Measurements from ENCODE around the gene GPAT3.

Gene GPAT3

DNA sequence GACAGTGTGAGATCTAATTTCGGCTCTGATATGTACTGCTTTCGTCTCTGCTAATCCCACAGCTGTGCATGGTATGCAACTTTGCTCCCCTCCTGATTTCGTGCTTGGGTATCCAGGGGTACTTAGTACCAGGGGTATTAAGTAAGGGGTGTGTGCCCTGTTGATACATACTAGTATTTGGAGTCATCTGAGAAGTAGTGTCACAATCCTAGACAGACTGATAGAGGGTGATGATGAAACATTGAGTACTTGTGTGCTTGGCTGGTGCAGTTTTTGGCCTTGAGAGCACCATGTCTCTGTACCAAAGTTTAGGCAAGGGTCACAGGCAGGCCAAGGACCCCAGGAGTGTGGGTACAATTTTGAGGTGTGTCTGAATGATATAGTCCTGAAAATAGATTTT is 10.9 kb downstream of the GPAT3 start:
- H3K9me3 ChIP-seq (ENCODE audit: control insufficient read depth, insufficient read depth, low read length), result no peaks in the 10 kb centered on the region
- no peak overlapping the region for H3K4me2 ChIP-seq (ENCODE audit: low read length)
- H3K9me2 ChIP-seq (replicated peaks; ENCODE audit: control insufficient read depth, low read length), result no peaks in the 10 kb centered on the region
- no peaks in the 10 kb centered on the region for H3K36me3 ChIP-seq (ENCODE audit: control insufficient read depth, low read length)
- no peaks in the 10 kb centered on the region for H4K20me1 ChIP-seq (ENCODE audit: control insufficient read depth, insufficient read depth, low read depth, low read length)
- no peaks in the 10 kb centered on the region for H3F3A ChIP-seq (ENCODE audit: control insufficient read depth, insufficient read depth)
- H3K27ac ChIP-seq (ENCODE audit: low read depth, low read length), result no peak overlapping the region
- no peaks in the 10 kb centered on the region for H3K4me1 ChIP-seq (ENCODE audit: control insufficient read depth, low read length)
- peaks cover 6% of the 10 kb centered on the region; the same call in 1 of the 2 replicates for H3K27me3 ChIP-seq (ENCODE audit: control insufficient read depth, low read length)
- TF ChIP-seq, protein P1, sequence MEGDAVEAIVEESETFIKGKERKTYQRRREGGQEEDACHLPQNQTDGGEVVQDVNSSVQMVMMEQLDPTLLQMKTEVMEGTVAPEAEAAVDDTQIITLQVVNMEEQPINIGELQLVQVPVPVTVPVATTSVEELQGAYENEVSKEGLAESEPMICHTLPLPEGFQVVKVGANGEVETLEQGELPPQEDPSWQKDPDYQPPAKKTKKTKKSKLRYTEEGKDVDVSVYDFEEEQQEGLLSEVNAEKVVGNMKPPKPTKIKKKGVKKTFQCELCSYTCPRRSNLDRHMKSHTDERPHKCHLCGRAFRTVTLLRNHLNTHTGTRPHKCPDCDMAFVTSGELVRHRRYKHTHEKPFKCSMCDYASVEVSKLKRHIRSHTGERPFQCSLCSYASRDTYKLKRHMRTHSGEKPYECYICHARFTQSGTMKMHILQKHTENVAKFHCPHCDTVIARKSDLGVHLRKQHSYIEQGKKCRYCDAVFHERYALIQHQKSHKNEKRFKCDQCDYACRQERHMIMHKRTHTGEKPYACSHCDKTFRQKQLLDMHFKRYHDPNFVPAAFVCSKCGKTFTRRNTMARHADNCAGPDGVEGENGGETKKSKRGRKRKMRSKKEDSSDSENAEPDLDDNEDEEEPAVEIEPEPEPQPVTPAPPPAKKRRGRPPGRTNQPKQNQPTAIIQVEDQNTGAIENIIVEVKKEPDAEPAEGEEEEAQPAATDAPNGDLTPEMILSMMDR (IDR thresholded peaks at IDR 0.05; ENCODE audit: low read depth, low read length, poor library complexity, severe bottlenecking), result no peak
- no peak for TF ChIP-seq EZH2phosphoT487 (IDR thresholded peaks at IDR 0.05; ENCODE audit: borderline replicate concordance, low read length)
- no peaks in the 10 kb centered on the region for H3K79me2 ChIP-seq (ENCODE audit: control insufficient read depth, low read length)
- H3K4me3 ChIP-seq (ENCODE audit: low read length), result no peak overlapping the region

DNA sequence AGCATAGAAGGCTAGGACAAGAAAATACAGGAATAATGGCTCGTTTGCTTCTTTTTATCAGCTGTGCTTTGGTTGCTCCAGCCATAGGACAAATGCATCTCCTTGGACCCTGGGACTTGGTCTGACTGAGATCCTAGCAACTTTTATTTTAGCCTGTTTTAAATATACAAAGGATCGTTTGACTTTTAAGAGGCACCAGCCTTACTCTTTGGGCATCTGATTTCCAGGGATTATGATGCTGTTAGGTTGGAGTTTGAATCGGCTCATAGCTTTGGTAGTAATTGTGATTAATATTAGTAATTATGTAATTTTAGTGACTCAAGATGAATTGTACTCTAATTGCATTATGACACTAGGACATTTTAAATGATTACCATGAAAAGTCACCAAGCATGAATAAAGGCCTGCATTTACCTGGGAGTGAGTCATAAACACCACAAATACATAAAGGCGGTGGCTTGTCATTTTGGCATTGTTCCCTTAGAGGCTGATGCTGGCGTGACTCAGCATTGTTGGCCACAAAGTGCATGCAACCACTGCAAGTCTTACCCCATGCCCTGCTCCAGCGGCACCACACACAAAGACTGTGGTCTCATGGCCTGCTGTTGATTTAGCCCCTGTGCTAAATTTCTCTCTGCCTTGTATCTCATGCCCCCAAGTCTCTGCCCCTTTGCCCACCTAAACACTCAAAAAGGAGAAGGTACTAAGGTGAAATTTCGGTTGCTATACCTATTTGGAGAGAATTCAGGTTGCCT is 12.4 kb downstream of the GPAT3 start:
- peaks cover 6% of the 10 kb centered on the region; the same call in 1 of the 2 replicates for H3K27me3 ChIP-seq (ENCODE audit: control insufficient read depth, low read length)
- no peaks in the 10 kb centered on the region for H3K79me2 ChIP-seq (ENCODE audit: control insufficient read depth, low read length)
- H3K4me3 ChIP-seq (ENCODE audit: low read length), result no peak overlapping the region
- no peaks in the 10 kb centered on the region for H3K4me1 ChIP-seq (ENCODE audit: control insufficient read depth, low read length)
- H3K9me3 ChIP-seq (ENCODE audit: control insufficient read depth, insufficient read depth, low read length), result no peaks in the 10 kb centered on the region
- no peak overlapping the region for H3K4me2 ChIP-seq (ENCODE audit: low read length)
- H4K20me1 ChIP-seq (ENCODE audit: control insufficient read depth, insufficient read depth, low read depth, low read length), result no peaks in the 10 kb centered on the region
- H3F3A ChIP-seq (ENCODE audit: control insufficient read depth, insufficient read depth), result no peaks in the 10 kb centered on the region
- no peaks in the 10 kb centered on the region for H3K9me2 ChIP-seq (replicated peaks; ENCODE audit: control insufficient read depth, low read length)
- TF ChIP-seq, protein P1 (IDR thresholded peaks at IDR 0.05; ENCODE audit: low read depth, low read length, poor library complexity, severe bottlenecking), result no peak
- no peak for TF ChIP-seq EZH2phosphoT487 (IDR thresholded peaks at IDR 0.05; ENCODE audit: borderline replicate concordance, low read length)
- no peaks in the 10 kb centered on the region for H3K36me3 ChIP-seq (ENCODE audit: control insufficient read depth, low read length)
- no peak overlapping the region for H3K27ac ChIP-seq (ENCODE audit: low read depth, low read length)

DNA sequence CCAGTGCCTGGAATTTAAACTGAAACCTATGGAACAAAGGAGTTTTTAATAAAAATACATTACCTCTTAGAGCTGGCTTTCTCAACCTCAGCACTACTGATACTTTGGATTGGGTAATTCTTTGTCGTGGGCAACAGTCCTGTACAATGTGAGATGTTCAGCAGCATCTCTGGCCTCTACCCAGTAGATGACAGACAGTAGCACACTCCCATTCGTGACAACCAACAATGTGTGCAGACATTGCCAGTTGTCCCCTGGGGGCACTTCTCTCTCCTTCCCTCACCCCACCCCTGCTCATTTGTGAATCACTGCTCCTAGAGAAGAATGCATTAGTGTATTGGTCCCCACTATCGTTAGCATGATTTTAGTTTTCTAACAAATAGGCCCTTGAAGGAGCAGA is 16.2 kb downstream of the GPAT3 start:
- Histone ChIP-seq H3K27ac (ENCODE audit: low read depth, low read length) (no peak overlapping the region), H3K9me2 (replicated peaks; ENCODE audit: control insufficient read depth, low read length) (no peaks in the 10 kb centered on the region), H3K9me3 (ENCODE audit: control insufficient read depth, insufficient read depth, low read length) (no peaks in the 10 kb centered on the region), H3K36me3 (ENCODE audit: control insufficient read depth, low read length) (no peaks in the 10 kb centered on the region), H3K4me2 (ENCODE audit: low read length) (no peak overlapping the region), H3K79me2 (ENCODE audit: control insufficient read depth, low read length) (no peaks in the 10 kb centered on the region), H3K27me3 (ENCODE audit: control insufficient read depth, low read length) (no peaks in the 10 kb centered on the region), H3K4me3 (ENCODE audit: low read length) (no peak overlapping the region), H3K4me1 (ENCODE audit: control insufficient read depth, low read length) (no peaks in the 10 kb centered on the region), H3F3A (ENCODE audit: control insufficient read depth, insufficient read depth) (no peaks in the 10 kb centered on the region), H4K20me1 (ENCODE audit: control insufficient read depth, insufficient read depth, low read depth, low read length) (no peaks in the 10 kb centered on the region)
- no peak for TF ChIP-seq EZH2phosphoT487 (IDR thresholded peaks at IDR 0.05; ENCODE audit: borderline replicate concordance, low read length)
- TF ChIP-seq, protein P1 (IDR thresholded peaks at IDR 0.05; ENCODE audit: low read depth, low read length, poor library complexity, severe bottlenecking), result no peak
